Keratinocyte (primary cell): ENCODE results near the gene KRTAP10-11. TPM values are rescaled to one million over a fixed set of nuclear protein-coding genes. Genes with fewer than 3 reads are reported as not detected.
"Not testable (repeated sequence)": the region's sequence is repeated elsewhere in the genome, so short reads cannot be mapped to it uniquely, and the experiment has no call there.

Experiments
- DNase-seq: peaks from one replicate; pipeline ENCODE4 v3.0.0-alpha.2; 2011; ENCODE audit warnings: low read depth, missing footprints, low spot score
- FAIRE-seq: peaks from 2 replicates; lab custom pipeline; 2011; peaks lifted over from hg19 to GRCh38; lab: Jason Lieb, UNC
- H2AFZ ChIP-seq: 2 replicates; pipeline ENCODE4 v1.6.0; 2012; ENCODE audit warnings: low read length, control low read depth, inconsistent platforms; ENCODE audit not compliant: control insufficient read depth
- H3K27ac ChIP-seq: 2 replicates; pipeline ENCODE4 v1.5.1; 2011; ENCODE audit warnings: low read length; ENCODE audit not compliant: control insufficient read depth, insufficient read depth
- H3K27me3 ChIP-seq: 3 replicates; pipeline ENCODE4 v1.6.0; 2011; ENCODE audit warnings: low read length; ENCODE audit not compliant: control insufficient read depth, insufficient read depth; ENCODE audit errors: extremely low read depth
- H3K36me3 ChIP-seq, 2 experiments: 2 replicates in 1 of 2; 3 replicates in 1 of 2; pipeline ENCODE4 v1.5.1; 2011; ENCODE audit warnings: low read length in 2 of 2, mild to moderate bottlenecking in 1 of 2; ENCODE audit not compliant: control insufficient read depth in 2 of 2, insufficient read depth in 2 of 2; ENCODE audit errors: extremely low read depth in 1 of 2
- H3K4me1 ChIP-seq: 3 replicates; pipeline ENCODE4 v1.5.1; 2011; ENCODE audit warnings: low read length; ENCODE audit not compliant: control insufficient read depth, insufficient read depth; ENCODE audit errors: extremely low read depth
- H3K4me2 ChIP-seq: 3 replicates; pipeline ENCODE4 v1.6.0; 2011; ENCODE audit warnings: low read depth, low read length; ENCODE audit not compliant: control insufficient read depth, insufficient read depth; ENCODE audit errors: extremely low read depth
- H3K4me3 ChIP-seq, 3 experiments: fragments of 200-600 bp in 1 of 3; sonication (generic) in 1 of 3; 2 replicates in 2 of 3; 3 replicates in 1 of 3; pipeline ENCODE4 v1.5.1; 2011 to 2016; ENCODE audit warnings: low read length in 3 of 3, mild to moderate bottlenecking in 3 of 3, control low read depth in 2 of 3, inconsistent platforms in 1 of 3, low read depth in 1 of 3, mixed read lengths in 1 of 3, mixed run types in 1 of 3, moderate library complexity in 1 of 3; ENCODE audit not compliant: control insufficient read depth in 2 of 3, insufficient read depth in 2 of 3; ENCODE audit errors: extremely low read depth in 1 of 3
- H3K79me2 ChIP-seq: 2 replicates; pipeline ENCODE4 v1.6.0; 2012; ENCODE audit warnings: low read length; ENCODE audit not compliant: control insufficient read depth, insufficient read depth
- H3K9ac ChIP-seq: 3 replicates; pipeline ENCODE4 v1.6.0; 2011; ENCODE audit warnings: low read length; ENCODE audit not compliant: control insufficient read depth, insufficient read depth; ENCODE audit errors: extremely low read depth
- H3K9me1 ChIP-seq: 3 replicates; pipeline ENCODE4 v1.6.0; 2011; ENCODE audit warnings: low read length; ENCODE audit not compliant: control insufficient read depth, insufficient read depth; ENCODE audit errors: extremely low read depth
- H3K9me3 ChIP-seq: 2 replicates; pipeline ENCODE4 v1.5.1; 2012; ENCODE audit warnings: low read depth, low read length; ENCODE audit not compliant: control insufficient read depth
- H4K20me1 ChIP-seq: 3 replicates; pipeline ENCODE4 v1.6.0; 2011; ENCODE audit warnings: low read length; ENCODE audit not compliant: control insufficient read depth, insufficient read depth; ENCODE audit errors: extremely low read depth
- CTCF ChIP-seq, 3 experiments: IDR thresholded peaks in 1 of 3; conservative IDR thresholded peaks in 1 of 3; optimal IDR thresholded peaks in 1 of 3; 2 replicates in 2 of 3; 3 replicates in 1 of 3; pipeline versions ENCODE3 to v1.5.1; 2011; ENCODE audit warnings: low read length in 3 of 3, mild to moderate bottlenecking in 3 of 3, moderate library complexity in 2 of 3, control low read depth in 1 of 3, inconsistent platforms in 1 of 3; ENCODE audit not compliant: insufficient read depth in 2 of 3; ENCODE audit errors: extremely low read depth in 1 of 3
- EZH2 ChIP-seq: IDR thresholded peaks from one replicate; pipeline ENCODE4 v1.6.1; 2012; ENCODE audit warnings: inconsistent platforms, mild to moderate bottlenecking, low read length, moderate library complexity
- dilution Hi-C: fragments of 300-500 bp; cut with MboI; formaldehyde crosslinking; loops from one replicate; pipeline ENCODE4 v1.7.0; 2020; ENCODE audit warnings: low sequenced_read_pairs; ENCODE audit not compliant: extremely low pct_ligation_motif_present
- polyA minus RNA-seq, 3 experiments: library from RNA; depleted of rRNA, polyadenylated mRNA; stranded (reverse); fragments of >200 nt; gene quantifications; 1 replicate in 1 of 3; 2 replicates in 1 of 3; 3 replicates in 1 of 3; pipeline ENCODE4 v1.2.3, GENCODE V29; 2011
- polyA plus RNA-seq, 5 experiments: library from polyadenylated mRNA; depleted of rRNA in 3 of 5; stranded (reverse) in 3 of 5; stranded (forward) in 1 of 5; unstranded in 1 of 5; fragments of >200 nt; gene quantifications; 1 replicate in 1 of 5; 2 replicates in 3 of 5; 3 replicates in 1 of 5; pipeline versions ENCODE4 v1.2.1 to v1.2.3, GENCODE V29; 2011 to 2012; ENCODE audit warnings: missing spikeins in 2 of 5, low read depth in 1 of 5, low replicate concordance in 1 of 5

Gene KRTAP10-11
- not detected in 3 replicates for polyA plus RNA-seq
- not detected for polyA plus RNA-seq (2011; ENCODE audit: low read depth)
- not detected in 2 replicates for polyA plus RNA-seq (2011; cell fraction: cytosol; rRNA removed)
- polyA plus RNA-seq (2011; cell fraction: nucleus; rRNA removed) = not detected in 2 replicates
- not detected in 2 replicates for polyA plus RNA-seq (2012; ENCODE audit: low replicate concordance)
- polyA minus RNA-seq = not detected in 3 replicates
- polyA minus RNA-seq (2011; cell fraction: cytosol; rRNA and poly(A)+ RNA removed) = not detected
- not detected in 2 replicates for polyA minus RNA-seq (2011; cell fraction: nucleus; rRNA and poly(A)+ RNA removed)

GRCh38 chr21:44646366-44647221 is at the start of gene KRTAP10-11:
Gene KRTAP10-11, plus strand, starts transcription at chr21:44646414. Its CDS starts 45 bp downstream, at chr21:44646459.
- H3K4me1 ChIP-seq, H4K20me1 ChIP-seq, H3K9me1 ChIP-seq, FAIRE-seq, H3K9me3 ChIP-seq, H3K36me3 ChIP-seq, H3K27ac ChIP-seq, H3K4me3 ChIP-seq, dilution Hi-C loops, H3K79me2 ChIP-seq, H3K4me2 ChIP-seq, H3K9ac ChIP-seq, H3K27me3 ChIP-seq, H2AFZ ChIP-seq, DNase-seq: not testable (repeated sequence)

GRCh38 chr21:44598061-44598460 is 48.2 kb upstream of the KRTAP10-11 start:
- Histone ChIP-seq H3K4me3 (no peak overlapping the region), H3K9me3 (no peaks in the 10 kb centered on the region), H4K20me1 (no peaks in the 10 kb centered on the region), H3K9me1 (no peaks in the 10 kb centered on the region), H3K4me1 (peaks cover 7% of the 10 kb centered on the region), H3K9ac (no peak overlapping the region), H3K79me2 (no peaks in the 10 kb centered on the region), H2AFZ (no peak overlapping the region), H3K4me2 (no peak overlapping the region), H3K36me3 (no peaks in the 10 kb centered on the region), H3K27me3 (peaks cover under 1% of the 10 kb centered on the region), H3K27ac (no peak overlapping the region)
- no peak for TF ChIP-seq EZH2
- no peak for TF ChIP-seq CTCF (optimal IDR thresholded peaks at IDR 0.05 in 1 of 3, IDR thresholded peaks at IDR 0.05 in 1 of 3, conservative IDR thresholded peaks at IDR 0.05 in 1 of 3; ENCODE audit: extremely low read depth in 1 of 3, insufficient read depth in 2 of 3, low read length in 3 of 3)
- DNase-seq (no peak), FAIRE-seq (no peak)
- dilution Hi-C loops = no loop called here
